HG02798 (cell line): ENCODE measurements around the gene SSX4B.
"Not testable (repeated sequence)": the region's sequence is repeated elsewhere in the genome, so short reads cannot be mapped to it uniquely, and the experiment has no call there.

Experiments used
- ATAC-seq: cut with Tn5 transposase; IDR thresholded peaks from one replicate; pipeline ENCODE4 v1.9.1; 2021; ENCODE audit warnings: mild to moderate bottlenecking; ENCODE audit not compliant: unreplicated experiment, poor library complexity

The SSX4B gene

GRCh38 chrX:48411860-48412259 is at the start of gene SSX4B:
Gene SSX4B (minus strand): TSS chrX:48411960. CDS start chrX:48411372, 588 bp downstream.
- ATAC-seq, result not testable (repeated sequence)

GRCh38 chrX:48460606-48461005 is 48.8 kb upstream of the SSX4B start:
- ATAC-seq, result no peak

- no peak for ATAC-seq
These were observed 48.3 kb upstream of the SSX4B start for GRCh38 chrX:48460031-48460430.

GRCh38 chrX:48459483-48459882 is 47.7 kb upstream of the SSX4B start:
- no peak for ATAC-seq

- no peak for ATAC-seq
These were observed 47.0 kb upstream of the SSX4B start for GRCh38 chrX:48458711-48459110.

- no peak for ATAC-seq
These were observed 45.0 kb upstream of the SSX4B start for GRCh38 chrX:48456628-48457331.

- ATAC-seq, result no peak
These were observed 39.9 kb upstream of the SSX4B start for GRCh38 chrX:48451708-48452107.

GRCh38 chrX:48450076-48450475 is 38.3 kb upstream of the SSX4B start:
- no peak for ATAC-seq

GRCh38 chrX:48447201-48447600 is 35.4 kb upstream of the SSX4B start:
- not testable (repeated sequence) for ATAC-seq

- not testable (repeated sequence) for ATAC-seq
These were observed 22.0 kb upstream of the SSX4B start for GRCh38 chrX:48433713-48434112.

GRCh38 chrX:48430166-48430565 is 18.4 kb upstream of the SSX4B start:
- not testable (repeated sequence) for ATAC-seq

- ATAC-seq, result not testable (repeated sequence)
These were observed 17.8 kb upstream of the SSX4B start for GRCh38 chrX:48429606-48430005.

- ATAC-seq, result not testable (repeated sequence)
These were observed 15.4 kb upstream of the SSX4B start for GRCh38 chrX:48427027-48427716.

- ATAC-seq, result not testable (repeated sequence)
These were observed 13.9 kb downstream of the SSX4B start for GRCh38 chrX:48397825-48398224.

- ATAC-seq, result not testable (repeated sequence)
These were observed 14.8 kb downstream of the SSX4B start for GRCh38 chrX:48396931-48397330.

GRCh38 chrX:48383239-48383638 is 28.5 kb downstream of the SSX4B start, which contains the start of gene SSX4:
Gene SSX4 (plus strand): TSS chrX:48383539. CDS start chrX:48384054, 515 bp downstream.
- ATAC-seq, result not testable (repeated sequence)

GRCh38 chrX:48370408-48370807 is 41.4 kb downstream of the SSX4B start:
- ATAC-seq, result not testable (repeated sequence)

- ATAC-seq, result not testable (repeated sequence)
These were observed 43.9 kb downstream of the SSX4B start for GRCh38 chrX:48367717-48368408.

GRCh38 chrX:48359281-48359680 is 52.5 kb downstream of the SSX4B start:
- not testable (repeated sequence) for ATAC-seq

- ATAC-seq, result no peak
These were observed 54.1 kb downstream of the SSX4B start for GRCh38 chrX:48357681-48358080.
